K562 (cell line): ENCODE results near the gene BBC3. TPM values are rescaled to one million over a fixed set of nuclear protein-coding genes. Genes with fewer than 3 reads are reported as not detected.

Experiments used
- BHLHE40 ChIP-seq: IDR thresholded peaks from 2 replicates; pipeline ENCODE4 v1.6.1; 2011; ENCODE audit warnings: low read length, improper control_type of control experiment
- CLOCK ChIP-seq: fragments of 250-450 bp; sonication (Bioruptor Pico); IDR thresholded peaks from 2 replicates; pipeline ENCODE4 v1.4.0; 2020; ENCODE audit warnings: mild to moderate bottlenecking, moderate library complexity, borderline replicate concordance
- FOXA1 ChIP-seq: fragments of 450-650 bp; IDR thresholded peaks from 2 replicates; pipeline ENCODE4 v1.6.1; 2016; ENCODE audit warnings: mild to moderate bottlenecking, borderline replicate concordance
- FOXP4 ChIP-seq: sonication (generic); formaldehyde crosslinking; IDR thresholded peaks from 2 replicates; pipeline ENCODE4 v1.8.0; 2022; ENCODE audit warnings: mild to moderate bottlenecking, missing genetic modification reagents, borderline replicate concordance
- HLTF ChIP-seq: fragments of 450-650 bp; IDR thresholded peaks from 2 replicates; pipeline ENCODE4 v1.6.1; 2016
- MTF1 ChIP-seq: fragments of 250-450 bp; sonication (Bioruptor Pico); IDR thresholded peaks from 2 replicates; pipeline ENCODE4 v1.9.0; 2021; ENCODE audit warnings: moderate library complexity, mild to moderate bottlenecking, inconsistent platforms, borderline replicate concordance
- NR3C1 ChIP-seq: sonication (generic); formaldehyde crosslinking; IDR thresholded peaks from 2 replicates; pipeline ENCODE4 v1.8.1; 2022; ENCODE audit warnings: missing genetic modification reagents
- U2AF1 ChIP-seq: fragments of 200-400 bp; formaldehyde crosslinking; optimal IDR thresholded peaks from 2 replicates; pipeline ENCODE3; 2017; ENCODE audit warnings: mild to moderate bottlenecking, low read depth, low read length, moderate library complexity
- YY1 ChIP-seq, 3 experiments: IDR thresholded peaks; 2 replicates each; pipeline ENCODE4 v1.6.1; 2011; ENCODE audit warnings: low read length in 2 of 3, mild to moderate bottlenecking in 2 of 3, moderate library complexity in 2 of 3, borderline replicate concordance in 1 of 3, control low read depth in 1 of 3, low read depth in 1 of 3; ENCODE audit not compliant: insufficient read depth in 3 of 3, insufficient replicate concordance in 2 of 3, control insufficient read depth in 1 of 3, insufficient read length in 1 of 3; ENCODE audit errors: extremely low read depth in 1 of 3
- ZNF253 ChIP-seq: fragments of 250-450 bp; sonication (Bioruptor Pico); conservative IDR thresholded peaks from 2 replicates; pipeline ENCODE4 v1.6.1; 2021; ENCODE audit warnings: mild to moderate bottlenecking
- ZNF609 ChIP-seq: sonication (generic); formaldehyde crosslinking; IDR thresholded peaks from 2 replicates; pipeline ENCODE4 v1.8.1; 2023; ENCODE audit warnings: missing genetic modification reagents, mild to moderate bottlenecking, borderline replicate concordance
- ZNF699 ChIP-seq: fragments of 250-450 bp; sonication (Bioruptor Pico); IDR thresholded peaks from 2 replicates; pipeline ENCODE4 v1.8.0; 2021; ENCODE audit warnings: mild to moderate bottlenecking, moderate library complexity; ENCODE audit not compliant: insufficient replicate concordance
- polyA plus RNA-seq, 8 experiments: library from polyadenylated mRNA; depleted of rRNA in 4 of 8; stranded (reverse) in 5 of 8; unstranded in 3 of 8; fragments of >200 nt; fragmentation: Nextera tagmentation in 2 of 8; fragmentation: Illumina TruSeq in 1 of 8; extraction: Ambion mirVana in 2 of 8; extraction: Trizol in 1 of 8; gene quantifications; 2 replicates each; pipeline versions ENCODE4 v1.2.1 to v1.2.3, GENCODE V29; 2011 to 2014; ENCODE audit warnings: inconsistent platforms in 1 of 8, missing spikeins in 1 of 8
- total RNA-seq, 7 experiments: library from RNA; depleted of rRNA in 6 of 7; stranded (reverse); fragments of >200 nt in 6 of 7; fragmentation: Illumina TruSeq in 2 of 7; extraction: Trizol in 2 of 7; gene quantifications; 2 replicates each; pipeline versions ENCODE4 v1.2.1 to v1.2.3, GENCODE V29; 2011 to 2021; ENCODE audit warnings: low replicate concordance in 1 of 7
- TF ChIP-seq, protein P1 (sequence below): fragments of 150-350 bp; conservative IDR thresholded peaks from 2 replicates; pipeline ENCODE4 v1.6.1; 2014; ENCODE audit warnings: low read length

The BBC3 gene
- total and polyA plus RNA-seq, 9 of the 15 experiments (the other 6 are each of a cell fraction or from before 2014, with no cell fraction given): 0.15 to 30.7 (median 4.8) TPM

DNA sequence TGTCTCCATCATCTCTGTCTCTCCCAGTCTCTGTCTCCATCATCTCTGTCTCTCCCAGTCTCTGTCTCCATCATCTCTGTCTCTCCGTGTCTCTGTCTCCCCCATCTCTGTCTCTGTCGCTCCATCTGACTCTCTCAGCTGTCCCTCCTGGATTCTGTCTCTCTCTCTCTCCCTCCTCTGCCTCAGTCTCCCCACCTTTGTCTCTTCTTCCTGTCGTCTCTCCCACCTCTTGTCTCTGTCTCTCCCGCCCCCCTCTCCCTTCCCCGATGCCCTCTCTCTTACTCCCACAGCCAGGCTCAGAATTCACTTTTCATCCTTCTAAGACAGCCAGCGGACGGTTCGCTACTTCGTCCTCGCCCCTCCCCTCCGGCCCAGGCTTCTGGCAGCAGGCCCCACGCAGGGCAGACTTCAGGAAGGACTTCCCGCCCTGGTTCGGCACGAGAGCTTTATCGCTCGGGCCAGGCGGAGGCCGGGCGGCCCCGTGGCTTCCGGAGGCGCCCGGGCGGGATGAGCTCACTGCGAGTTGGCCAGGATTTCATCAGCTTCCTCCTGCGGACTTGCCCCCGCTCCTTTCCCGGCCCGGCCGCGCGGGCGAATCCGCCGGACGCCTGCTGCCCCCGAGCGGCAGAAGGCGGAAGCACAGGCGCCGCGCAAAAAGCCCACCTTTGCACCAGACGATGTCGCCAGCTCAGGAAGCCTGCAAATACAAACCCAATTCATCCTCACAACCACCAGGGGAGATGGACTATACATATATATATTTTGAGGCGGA, 13.0 kb upstream of the BBC3 start (continued):
- TF ChIP-seq HLTF (peak; percentile 97), ZNF609 (CRISPR knock-in tag) (peak; percentile 88; the same call in 1 of the 2 replicates), BHLHE40 (peak; percentile 99), ZNF253 (CRISPR knock-in tag) (no peak), FOXP4 (peak; percentile 66; the same call in 1 of the 2 replicates), NR3C1 (CRISPR knock-in tag) (no peak), YY1 (IDR thresholded peaks at IDR 0.05; ENCODE audit: borderline replicate concordance in 1 of 3, control insufficient read depth in 1 of 3, extremely low read depth in 1 of 3, insufficient read depth in 3 of 3, insufficient read length in 1 of 3, insufficient replicate concordance in 2 of 3, low read depth in 1 of 3, low read length in 2 of 3) (peak in 1 of 3 experiments; percentile 56), FOXA1 (no peak), CLOCK (no peak), MTF1 (CRISPR knock-in tag) (no peak), ZNF699 (no peak), U2AF1 (no peak)
- TF ChIP-seq, protein P1, sequence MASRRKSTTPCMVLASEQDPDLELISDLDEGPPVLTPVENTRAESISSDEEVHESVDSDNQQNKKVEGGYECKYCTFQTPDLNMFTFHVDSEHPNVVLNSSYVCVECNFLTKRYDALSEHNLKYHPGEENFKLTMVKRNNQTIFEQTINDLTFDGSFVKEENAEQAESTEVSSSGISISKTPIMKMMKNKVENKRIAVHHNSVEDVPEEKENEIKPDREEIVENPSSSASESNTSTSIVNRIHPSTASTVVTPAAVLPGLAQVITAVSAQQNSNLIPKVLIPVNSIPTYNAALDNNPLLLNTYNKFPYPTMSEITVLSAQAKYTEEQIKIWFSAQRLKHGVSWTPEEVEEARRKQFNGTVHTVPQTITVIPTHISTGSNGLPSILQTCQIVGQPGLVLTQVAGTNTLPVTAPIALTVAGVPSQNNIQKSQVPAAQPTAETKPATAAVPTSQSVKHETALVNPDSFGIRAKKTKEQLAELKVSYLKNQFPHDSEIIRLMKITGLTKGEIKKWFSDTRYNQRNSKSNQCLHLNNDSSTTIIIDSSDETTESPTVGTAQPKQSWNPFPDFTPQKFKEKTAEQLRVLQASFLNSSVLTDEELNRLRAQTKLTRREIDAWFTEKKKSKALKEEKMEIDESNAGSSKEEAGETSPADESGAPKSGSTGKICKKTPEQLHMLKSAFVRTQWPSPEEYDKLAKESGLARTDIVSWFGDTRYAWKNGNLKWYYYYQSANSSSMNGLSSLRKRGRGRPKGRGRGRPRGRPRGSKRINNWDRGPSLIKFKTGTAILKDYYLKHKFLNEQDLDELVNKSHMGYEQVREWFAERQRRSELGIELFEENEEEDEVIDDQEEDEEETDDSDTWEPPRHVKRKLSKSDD: no peak
